OCI-LY7 (cell line): ENCODE results near the gene CELF2. TPM values are rescaled to one million over a fixed set of nuclear protein-coding genes. Genes with fewer than 3 reads are reported as not detected.
A peak's percentile ranks its signal among the peaks of the same experiment; 100 is the strongest.

Source experiments
- BruUV-seq: library from RNA; stranded (reverse); fragments of 400-500 nt; replicated peaks from 2 replicates; lab custom pipeline; 2021; lab: Mats Ljungman, UMichigan
- CTCF ChIA-PET: fragments of 300-600 bp; sonication (Branson Sonifier 250); formaldehyde crosslinking; loops from one replicate; lab custom pipeline; 2022; ENCODE audit warnings: antibody characterized with exemption; ENCODE audit not compliant: unreplicated experiment; lab: Charles Lee
- POLR2A ChIA-PET: fragments of 300-600 bp; sonication (Branson Sonifier 250); formaldehyde crosslinking; loops from one replicate; lab custom pipeline; 2022; ENCODE audit warnings: antibody characterized with exemption; lab: Charles Lee
- DNase-seq: peaks from one replicate; pipeline ENCODE4 v3.0.0-alpha.2; 2015; ENCODE audit warnings: low spot score
- H2AFZ ChIP-seq: fragments of 200-600 bp; sonication (generic), shearing (Covaris generic); 2 replicates; pipeline ENCODE4 v1.6.1; 2014; ENCODE audit warnings: mild to moderate bottlenecking, antibody characterized with exemption, low read length, moderate library complexity
- H3K27ac ChIP-seq: fragments of 200-600 bp; sonication (generic); 2 replicates; pipeline ENCODE4 v1.5.1; 2014; ENCODE audit warnings: mixed run types, low read depth, mild to moderate bottlenecking, moderate library complexity, low read length, inconsistent platforms; ENCODE audit not compliant: poor library complexity, severe bottlenecking
- H3K36me3 ChIP-seq: fragments of 200-600 bp; sonication (generic); 2 replicates; pipeline ENCODE4 v1.6.1; 2014; ENCODE audit warnings: mild to moderate bottlenecking, antibody characterized with exemption, low read length, moderate library complexity, mixed read lengths; ENCODE audit not compliant: insufficient read depth
- H3K4me1 ChIP-seq: fragments of 200-600 bp; sonication (generic); 2 replicates; pipeline ENCODE4 v1.5.1; 2014; ENCODE audit warnings: mild to moderate bottlenecking, low read length; ENCODE audit not compliant: insufficient read depth, poor library complexity, severe bottlenecking
- H3K4me2 ChIP-seq: fragments of 200-600 bp; sonication (generic); 2 replicates; pipeline ENCODE4 v1.6.1; 2014; ENCODE audit warnings: mild to moderate bottlenecking, low read length
- H3K4me3 ChIP-seq: fragments of 200-600 bp; sonication (generic); 2 replicates; pipeline ENCODE4 v1.5.1; 2014; ENCODE audit warnings: mild to moderate bottlenecking, low read depth, low read length; ENCODE audit not compliant: poor library complexity, severe bottlenecking
- H3K79me2 ChIP-seq: fragments of 200-600 bp; sonication (generic); 2 replicates; pipeline ENCODE4 v1.6.1; 2016; ENCODE audit warnings: low read depth, mild to moderate bottlenecking, low read length, moderate library complexity, mixed read lengths; ENCODE audit not compliant: insufficient read depth
- H3K9me2 ChIP-seq: fragments of 200-600 bp; sonication (generic); 2 replicates; pipeline ENCODE4 v1.6.1; 2016; ENCODE audit warnings: mild to moderate bottlenecking, low read length, mixed read lengths; ENCODE audit not compliant: insufficient read depth
- H3K9me3 ChIP-seq: fragments of 200-600 bp; sonication (generic); 2 replicates; pipeline ENCODE4 v1.6.1; 2014; ENCODE audit warnings: mild to moderate bottlenecking, mixed run types, low read length, mixed read lengths
- H4K20me1 ChIP-seq: fragments of 200-600 bp; sonication (generic); 2 replicates; pipeline ENCODE4 v1.6.1; 2014; ENCODE audit warnings: mild to moderate bottlenecking, antibody characterized with exemption, low read length, moderate library complexity, mixed read lengths; ENCODE audit not compliant: insufficient read depth
- EZH2phosphoT487 ChIP-seq: fragments of 200-600 bp; sonication (generic); IDR thresholded peaks from 2 replicates; pipeline ENCODE4 v1.6.1; 2018; ENCODE audit warnings: low read depth, borderline replicate concordance, mild to moderate bottlenecking, mixed run types, antibody characterized with exemption, low read length, moderate library complexity, mixed read lengths
- intact Hi-C: fragments of 100-400 bp; cut with micrococcal nuclease; formaldehyde crosslinking; loops from one replicate; pipeline ENCODE4 v1.10.0; 2022; ENCODE audit not compliant: unreplicated experiment
- total RNA-seq, 2 experiments: library from RNA; depleted of rRNA in 1 of 2; stranded (reverse); fragments of >200 nt in 1 of 2; shearing (Covaris generic) in 1 of 2; gene quantifications; 2 replicates each; pipeline ENCODE4 v1.2.3, GENCODE V29; 2014 to 2022
- TF ChIP-seq, protein P1 (sequence below): fragments of 200-600 bp; sonication (generic); conservative IDR thresholded peaks from 2 replicates; pipeline ENCODE4 v1.5.1; 2014; ENCODE audit warnings: mild to moderate bottlenecking, antibody characterized with exemption, low read length, moderate library complexity, mixed read lengths

Gene CELF2
- total RNA-seq, 2 experiments from 2014 or later = 5.4 to 19.1 TPM

DNA sequence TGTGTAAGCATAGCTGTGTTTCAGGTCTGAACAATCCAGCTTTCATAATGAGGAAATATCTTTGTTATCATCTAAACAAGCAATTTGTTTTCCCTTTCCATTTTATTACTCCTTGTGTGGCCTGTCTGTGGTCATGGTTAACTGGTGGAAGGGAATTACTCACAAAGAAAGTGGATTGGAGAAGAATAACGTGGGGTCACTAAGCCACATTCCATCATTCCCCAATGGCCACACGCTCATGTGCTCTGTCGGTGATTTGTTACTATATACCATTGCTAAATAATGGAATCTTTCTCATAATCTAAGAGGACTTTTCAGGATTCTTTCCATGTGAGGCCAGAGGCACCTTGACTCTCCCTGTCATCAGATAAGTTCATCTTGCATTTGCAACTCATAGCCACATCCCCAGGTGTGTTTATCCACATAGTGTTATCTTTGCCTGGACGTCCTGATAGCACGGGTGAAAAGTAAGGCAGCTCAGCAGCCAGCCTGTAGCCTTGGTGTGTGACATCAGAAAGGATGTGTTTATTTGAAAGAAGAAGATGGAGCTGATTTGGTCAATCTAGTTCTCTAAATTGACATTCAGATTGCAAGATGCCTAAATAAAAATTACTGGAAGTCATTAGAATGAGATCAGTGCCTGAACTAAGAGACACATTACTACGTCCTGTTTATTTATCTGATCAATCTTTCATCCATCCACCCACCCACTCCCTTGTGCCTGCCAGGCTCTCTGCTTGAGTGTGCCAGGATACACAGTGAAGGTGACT, 128.9 kb downstream of the CELF2 start:
- intact Hi-C loops = no loop called here
- no peak overlapping the region for H3K4me3 ChIP-seq
- POLR2A ChIA-PET = interaction anchor here (0.5 to 1.5 kb wide), 3 partner anchors 15 to 437 kb away, joined by 3 to 9 read pairs (median 4); no protein-coding TSS in a partner anchor
- BruUV-seq = no TSS peak
- no peak overlapping the region for H3K27ac ChIP-seq
- no peak for TF ChIP-seq EZH2phosphoT487
- TF ChIP-seq, protein P1, sequence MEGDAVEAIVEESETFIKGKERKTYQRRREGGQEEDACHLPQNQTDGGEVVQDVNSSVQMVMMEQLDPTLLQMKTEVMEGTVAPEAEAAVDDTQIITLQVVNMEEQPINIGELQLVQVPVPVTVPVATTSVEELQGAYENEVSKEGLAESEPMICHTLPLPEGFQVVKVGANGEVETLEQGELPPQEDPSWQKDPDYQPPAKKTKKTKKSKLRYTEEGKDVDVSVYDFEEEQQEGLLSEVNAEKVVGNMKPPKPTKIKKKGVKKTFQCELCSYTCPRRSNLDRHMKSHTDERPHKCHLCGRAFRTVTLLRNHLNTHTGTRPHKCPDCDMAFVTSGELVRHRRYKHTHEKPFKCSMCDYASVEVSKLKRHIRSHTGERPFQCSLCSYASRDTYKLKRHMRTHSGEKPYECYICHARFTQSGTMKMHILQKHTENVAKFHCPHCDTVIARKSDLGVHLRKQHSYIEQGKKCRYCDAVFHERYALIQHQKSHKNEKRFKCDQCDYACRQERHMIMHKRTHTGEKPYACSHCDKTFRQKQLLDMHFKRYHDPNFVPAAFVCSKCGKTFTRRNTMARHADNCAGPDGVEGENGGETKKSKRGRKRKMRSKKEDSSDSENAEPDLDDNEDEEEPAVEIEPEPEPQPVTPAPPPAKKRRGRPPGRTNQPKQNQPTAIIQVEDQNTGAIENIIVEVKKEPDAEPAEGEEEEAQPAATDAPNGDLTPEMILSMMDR = no peak
- peaks cover 14% of the 10 kb centered on the region for H3K4me1 ChIP-seq
- H3K79me2 ChIP-seq = no peaks in the 10 kb centered on the region
- H3K9me3 ChIP-seq = no peaks in the 10 kb centered on the region
- H3K9me2 ChIP-seq = no peaks in the 10 kb centered on the region
- no peaks in the 10 kb centered on the region for H4K20me1 ChIP-seq
- DNase-seq = no peak
- CTCF ChIA-PET = no interaction called here
- no peak overlapping the region for H3K4me2 ChIP-seq
- no peak overlapping the region; the same call in 1 of the 2 replicates for H2AFZ ChIP-seq
- H3K36me3 ChIP-seq = no peaks in the 10 kb centered on the region

DNA sequence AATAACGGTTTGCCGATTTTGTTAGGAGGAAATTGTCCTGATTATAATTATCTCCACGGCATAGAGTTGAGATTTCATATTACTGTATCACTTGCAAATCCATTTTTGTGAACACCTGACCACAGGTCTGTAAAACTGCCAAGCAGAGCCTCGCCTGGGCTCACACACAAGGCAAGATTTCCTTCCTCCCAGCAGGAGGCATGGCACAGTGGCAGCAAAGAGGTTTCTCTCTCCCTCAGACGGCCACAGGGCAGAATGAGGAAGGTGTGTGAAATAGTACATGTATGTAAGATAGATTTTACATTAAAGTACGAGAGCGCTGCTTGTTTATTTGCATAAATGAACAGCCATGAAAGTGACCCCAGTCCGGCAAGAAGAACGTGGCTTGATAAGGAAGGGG, 130.1 kb downstream of the CELF2 start:
- BruUV-seq = no TSS peak
- H3K27ac ChIP-seq = no peak overlapping the region
- CTCF ChIA-PET = no interaction called here

More for the DNA sequence above, 130.1 kb downstream of the CELF2 start:
- Histone ChIP-seq H3K36me3 (no peaks in the 10 kb centered on the region), H3K9me3 (no peaks in the 10 kb centered on the region), H3K4me1 (peaks cover 14% of the 10 kb centered on the region), H3K4me2 (no peak overlapping the region), H3K9me2 (no peaks in the 10 kb centered on the region), H3K4me3 (no peak overlapping the region), H3K79me2 (no peaks in the 10 kb centered on the region), H2AFZ (no peak overlapping the region; the same call in 1 of the 2 replicates), H4K20me1 (no peaks in the 10 kb centered on the region)
- intact Hi-C loops = no loop called here
- peak; percentile 16 for DNase-seq
- TF ChIP-seq, protein P1 = no peak
- no peak for TF ChIP-seq EZH2phosphoT487
- POLR2A ChIA-PET = no interaction called here
